HG03520 (cell line): ENCODE data around the gene SPAG16.

ENCODE experiments used
- ATAC-seq: cut with Tn5 transposase; IDR thresholded peaks from one replicate; pipeline ENCODE4 v1.9.1; 2021; ENCODE audit warnings: mild to moderate bottlenecking, moderate library complexity; ENCODE audit not compliant: unreplicated experiment

Gene SPAG16

DNA sequence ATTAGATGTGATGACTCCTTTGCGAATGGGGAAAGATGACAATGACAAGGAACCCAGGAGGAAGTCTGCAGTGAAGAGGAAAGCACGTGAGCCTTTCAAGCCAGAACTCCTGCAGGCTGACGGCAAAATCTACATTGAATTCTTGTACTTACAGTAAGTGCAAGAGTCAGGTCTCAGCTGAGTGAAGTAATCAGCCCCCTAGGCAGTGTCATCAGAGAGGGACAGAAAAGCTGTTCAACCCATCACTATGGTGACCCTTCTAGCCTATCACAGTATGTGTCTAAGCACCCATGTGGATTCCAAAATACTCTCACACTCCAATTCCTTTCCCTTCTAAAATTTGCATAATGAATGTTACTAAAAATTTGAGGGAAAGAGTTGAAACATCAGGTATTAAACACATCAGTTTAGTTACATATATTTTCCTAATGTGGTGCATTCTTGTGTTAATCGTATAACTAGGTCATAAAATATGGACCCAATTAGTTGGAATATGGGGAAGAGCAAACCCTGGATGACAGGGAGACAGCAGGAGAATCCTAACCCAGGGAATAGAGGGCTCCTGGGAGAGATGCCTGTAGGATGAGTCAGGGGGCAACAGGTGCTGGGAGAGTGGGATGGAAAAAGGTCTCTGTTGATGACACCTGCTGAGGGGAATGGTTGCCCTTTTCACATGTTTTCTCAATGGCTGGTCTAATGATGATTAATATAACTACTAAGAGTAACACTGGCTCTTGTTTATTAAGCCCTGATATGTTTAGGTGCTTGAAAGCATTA lies 1166.0 kb downstream of the SPAG16 start:
- ATAC-seq, result no peak

- ATAC-seq, result no peak
Observed at GRCh38 chr2:214451516-214452275, 1167.4 kb downstream of the SPAG16 start.
